Cardiac fibroblast (primary cell): Measurements from ENCODE around the gene DDX39A.
"Not testable (repeated sequence)": the region's sequence is repeated elsewhere in the genome, so short reads cannot be mapped to it uniquely, and the experiment has no call there.

Source experiments
- DNase-seq, 2 donors: peaks; one replicate each; pipeline versions ENCODE4 v3.0.0 to v3.0.0-alpha.2; 2010; ENCODE audit warnings: low read depth in 2 of 2
- H3K4me3 ChIP-seq, 2 donors: replicated peaks in 1 of 2; 1 replicate in 1 of 2; 2 replicates in 1 of 2; pipeline ENCODE4 v1.5.1; 2011; ENCODE audit warnings: low read depth in 2 of 2, low read length in 2 of 2, mild to moderate bottlenecking in 2 of 2, moderate library complexity in 1 of 2
- TF ChIP-seq, protein P1 (sequence below): IDR thresholded peaks from one replicate; pipeline ENCODE4 v1.5.1; 2011; ENCODE audit warnings: low read depth, mild to moderate bottlenecking, low read length, inconsistent platforms

The DDX39A gene

DNA sequence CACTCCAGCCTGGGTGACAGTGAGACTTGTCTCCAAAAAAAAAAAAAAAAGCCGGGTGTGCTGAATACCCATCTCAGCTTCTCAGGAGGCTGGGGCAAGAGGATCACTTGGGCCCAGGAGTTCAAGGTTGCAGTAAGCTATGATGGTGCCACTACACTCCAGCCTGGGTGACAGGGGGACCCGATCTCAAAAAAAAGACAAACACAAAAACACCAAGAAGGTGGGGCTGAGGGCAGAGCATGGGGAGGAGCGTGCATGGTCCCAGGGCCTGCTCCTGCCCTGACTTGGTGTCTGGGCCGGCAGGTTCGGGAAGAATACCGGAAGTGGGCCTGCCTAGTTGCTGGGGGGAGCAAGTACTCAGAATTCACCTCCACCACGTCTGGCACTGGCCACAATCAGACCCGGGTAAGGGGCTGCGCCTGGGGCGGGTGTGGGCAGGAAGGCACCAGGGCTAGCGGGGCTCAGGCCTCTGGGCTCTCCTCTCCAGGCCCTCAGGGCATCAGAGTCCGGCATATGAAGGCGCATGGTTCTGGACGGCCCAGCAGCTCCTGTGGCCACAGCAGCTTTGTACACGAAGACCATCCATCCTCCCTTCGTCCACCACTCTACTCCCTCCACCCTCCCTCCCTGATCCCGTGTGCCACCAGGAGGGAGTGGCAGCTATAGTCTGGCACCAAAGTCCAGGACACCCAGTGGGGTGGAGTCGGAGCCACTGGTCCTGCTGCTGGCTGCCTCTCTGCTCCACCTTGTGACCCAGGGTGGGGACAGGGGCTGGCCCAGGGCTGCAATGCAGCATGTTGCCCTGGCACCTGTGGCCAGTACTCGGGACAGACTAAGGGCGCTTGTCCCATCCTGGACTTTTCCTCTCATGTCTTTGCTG, 11.3 kb downstream of the DDX39A start:
- TF ChIP-seq, protein P1, sequence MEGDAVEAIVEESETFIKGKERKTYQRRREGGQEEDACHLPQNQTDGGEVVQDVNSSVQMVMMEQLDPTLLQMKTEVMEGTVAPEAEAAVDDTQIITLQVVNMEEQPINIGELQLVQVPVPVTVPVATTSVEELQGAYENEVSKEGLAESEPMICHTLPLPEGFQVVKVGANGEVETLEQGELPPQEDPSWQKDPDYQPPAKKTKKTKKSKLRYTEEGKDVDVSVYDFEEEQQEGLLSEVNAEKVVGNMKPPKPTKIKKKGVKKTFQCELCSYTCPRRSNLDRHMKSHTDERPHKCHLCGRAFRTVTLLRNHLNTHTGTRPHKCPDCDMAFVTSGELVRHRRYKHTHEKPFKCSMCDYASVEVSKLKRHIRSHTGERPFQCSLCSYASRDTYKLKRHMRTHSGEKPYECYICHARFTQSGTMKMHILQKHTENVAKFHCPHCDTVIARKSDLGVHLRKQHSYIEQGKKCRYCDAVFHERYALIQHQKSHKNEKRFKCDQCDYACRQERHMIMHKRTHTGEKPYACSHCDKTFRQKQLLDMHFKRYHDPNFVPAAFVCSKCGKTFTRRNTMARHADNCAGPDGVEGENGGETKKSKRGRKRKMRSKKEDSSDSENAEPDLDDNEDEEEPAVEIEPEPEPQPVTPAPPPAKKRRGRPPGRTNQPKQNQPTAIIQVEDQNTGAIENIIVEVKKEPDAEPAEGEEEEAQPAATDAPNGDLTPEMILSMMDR, result no peak

DNA sequence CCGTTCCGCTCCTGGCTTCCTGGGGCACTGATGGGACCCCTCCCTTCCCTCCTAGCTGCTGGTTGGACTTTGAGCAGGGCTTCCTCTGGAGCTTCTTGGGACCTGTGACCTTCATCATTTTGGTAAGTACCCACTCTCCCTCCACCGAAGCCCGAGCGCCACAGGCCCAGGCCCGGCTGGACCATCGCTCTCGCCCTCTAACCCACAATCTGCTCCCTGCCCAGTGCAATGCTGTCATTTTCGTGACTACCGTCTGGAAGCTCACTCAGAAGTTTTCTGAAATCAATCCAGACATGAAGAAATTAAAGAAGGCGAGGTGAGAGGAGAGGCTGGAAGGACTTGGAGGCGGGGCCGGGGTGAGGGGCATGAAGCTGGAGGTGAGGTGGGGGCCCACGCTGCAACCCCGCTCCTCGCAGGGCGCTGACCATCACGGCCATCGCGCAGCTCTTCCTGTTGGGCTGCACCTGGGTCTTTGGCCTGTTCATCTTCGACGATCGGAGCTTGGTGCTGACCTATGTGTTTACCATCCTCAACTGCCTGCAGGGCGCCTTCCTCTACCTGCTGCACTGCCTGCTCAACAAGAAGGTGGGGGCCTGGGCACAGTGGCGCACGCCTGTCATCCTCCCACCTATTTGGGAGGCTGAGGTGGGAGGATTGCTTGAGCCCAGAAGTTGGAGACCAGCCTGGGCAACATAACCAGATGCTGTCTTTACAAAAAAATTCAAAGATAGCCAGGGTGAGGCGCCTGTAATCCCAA, 12.3 kb downstream of the DDX39A start:
- TF ChIP-seq, protein P1, result no peak
- no peak overlapping the region for H3K4me3 ChIP-seq
- DNase-seq, result no peak

More for the DNA sequence above, 11.3 kb downstream of the DDX39A start:
- no peak overlapping the region for H3K4me3 ChIP-seq
- DNase-seq, result no peak

DNA sequence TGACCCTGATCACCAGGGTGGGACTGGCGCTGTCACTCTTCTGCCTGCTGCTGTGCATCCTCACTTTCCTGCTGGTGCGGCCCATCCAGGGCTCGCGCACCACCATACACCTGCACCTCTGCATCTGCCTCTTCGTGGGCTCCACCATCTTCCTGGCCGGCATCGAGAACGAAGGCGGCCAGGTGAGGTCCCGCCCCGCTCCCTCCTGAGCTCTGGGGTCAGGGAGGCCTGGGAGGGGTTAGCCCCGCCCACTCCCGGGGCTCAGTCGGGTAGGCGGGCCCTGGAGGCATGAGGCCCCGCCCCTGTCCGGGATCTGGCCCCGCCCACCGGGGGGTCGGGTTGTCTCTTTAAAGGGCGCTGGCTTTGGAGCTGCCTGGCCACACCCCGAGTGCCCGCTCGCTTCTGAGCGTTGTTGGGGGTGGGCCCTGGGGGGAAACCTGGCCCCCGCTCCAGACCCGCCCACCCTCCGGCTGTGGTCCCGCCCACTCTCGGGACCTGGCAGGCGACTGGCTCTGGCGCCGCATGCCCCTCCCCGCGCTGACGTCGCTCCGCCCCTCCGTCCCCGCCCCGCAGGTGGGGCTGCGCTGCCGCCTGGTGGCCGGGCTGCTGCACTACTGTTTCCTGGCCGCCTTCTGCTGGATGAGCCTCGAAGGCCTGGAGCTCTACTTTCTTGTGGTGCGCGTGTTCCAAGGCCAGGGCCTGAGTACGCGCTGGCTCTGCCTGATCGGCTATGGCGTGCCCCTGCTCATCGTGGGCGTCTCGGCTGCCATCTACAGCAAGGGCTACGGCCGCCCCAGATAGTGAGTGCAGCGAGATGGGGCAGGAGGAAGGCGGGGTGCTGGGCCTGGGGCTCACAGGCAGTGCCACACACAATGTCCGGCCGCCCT, 13.1 kb downstream of the DDX39A start:
- TF ChIP-seq, protein P1, result peak; percentile 72
- peak overlapping the region in 1 of 2 donors; percentile 6 for H3K4me3 ChIP-seq
- DNase-seq, result peak; percentile 82 to 92

DNA sequence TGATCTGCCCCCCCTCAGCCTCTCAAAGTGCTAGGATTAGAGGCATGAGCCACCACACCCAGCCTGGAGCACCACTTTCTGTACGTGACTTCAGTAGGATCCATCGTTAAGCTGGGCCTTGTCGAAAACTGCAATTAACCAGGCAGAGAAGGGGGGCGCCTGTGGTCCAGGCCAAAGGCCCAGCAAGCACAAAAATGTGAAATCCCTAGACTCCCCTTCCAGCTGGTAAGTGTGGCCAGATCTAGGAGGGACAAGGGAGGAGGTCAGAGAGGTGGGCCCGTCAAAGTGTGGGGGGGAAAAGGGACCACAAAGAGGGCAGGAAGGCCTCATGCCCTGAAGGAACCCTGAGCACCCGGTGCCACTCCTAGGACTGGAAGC, 13.8 kb downstream of the DDX39A start:
- no peak for DNase-seq
- TF ChIP-seq, protein P1, result no peak
- H3K4me3 ChIP-seq, result no peak overlapping the region

DNA sequence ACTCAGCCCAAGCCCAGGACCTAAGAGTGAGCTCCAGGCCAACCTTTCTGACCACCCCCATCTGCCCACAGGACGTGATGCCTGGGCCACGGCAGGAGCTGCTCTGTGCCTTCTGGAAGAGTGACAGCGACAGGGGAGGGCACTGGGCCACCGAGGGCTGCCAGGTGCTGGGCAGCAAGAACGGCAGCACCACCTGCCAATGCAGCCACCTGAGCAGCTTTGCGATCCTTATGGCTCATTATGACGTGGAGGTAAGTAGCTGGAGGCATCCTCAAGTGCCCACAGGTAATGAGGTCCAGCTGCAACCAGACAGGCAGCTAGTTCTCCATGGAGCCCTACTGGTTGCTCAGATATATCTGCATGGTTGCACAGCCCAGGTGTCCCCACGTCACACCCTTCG, 14.8 kb downstream of the DDX39A start:
- TF ChIP-seq, protein P1, result no peak
- DNase-seq, result no peak
- H3K4me3 ChIP-seq, result no peak overlapping the region

DNA sequence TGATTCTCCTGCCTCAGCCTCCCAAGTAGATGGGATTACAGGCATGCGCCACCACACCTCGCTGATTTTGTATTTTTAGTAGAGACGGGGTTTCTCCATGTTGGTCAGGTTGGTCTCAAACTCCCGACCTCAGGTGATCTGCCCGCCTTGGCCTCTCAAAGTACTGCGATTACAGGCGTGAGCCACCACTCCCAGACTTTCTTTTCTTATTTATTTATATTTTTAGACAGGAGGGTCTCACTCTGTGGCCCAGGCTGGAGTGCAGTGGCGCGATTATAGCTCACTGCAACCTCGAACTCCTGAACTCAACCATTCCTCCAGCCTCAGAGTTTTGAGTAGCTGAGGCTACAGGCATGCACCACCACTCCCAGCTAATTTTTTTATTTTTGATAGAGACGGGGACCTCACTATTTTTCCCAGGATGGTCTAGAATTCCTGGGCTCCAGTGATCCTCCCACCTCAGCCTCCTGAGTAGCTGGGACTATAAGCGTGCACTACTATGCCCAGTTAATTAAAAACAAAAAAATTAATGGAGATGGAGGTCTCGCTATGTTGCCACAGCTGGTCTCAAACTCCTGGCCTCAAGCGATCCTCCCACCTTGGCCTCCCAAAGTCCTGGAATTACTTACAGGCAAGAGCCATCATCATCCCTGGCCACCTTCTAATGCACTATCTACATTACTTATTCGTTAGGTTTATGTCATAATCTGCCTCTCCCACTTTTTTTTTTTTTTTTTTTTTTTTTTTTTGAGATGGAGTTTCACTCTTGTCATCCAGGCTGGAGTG, 15.8 kb downstream of the DDX39A start:
- H3K4me3 ChIP-seq, DNase-seq: not testable (repeated sequence)
